ENCODE measurements around the gene SMCO1.

The SMCO1 gene

GRCh38 chr3:196558476-196558875 is 43.3 kb upstream of the SMCO1 start (continued):
- TF ChIP-seq ZFP69B (tag by site-specific recombination; IDR thresholded peaks at IDR 0.05) (no peak), ZNF670 (tag by site-specific recombination; IDR thresholded peaks at IDR 0.05; ENCODE audit: low read depth) (no peak), ZNF248 (tag by site-specific recombination; IDR thresholded peaks at IDR 0.05) (no peak), ZNF76 (tag by site-specific recombination; IDR thresholded peaks at IDR 0.05; ENCODE audit: borderline replicate concordance, low read depth) (no peak), ZNF692 (tag by site-specific recombination; IDR thresholded peaks at IDR 0.05) (no peak), ZBTB11 (tag by site-specific recombination; conservative IDR thresholded peaks at IDR 0.05; ENCODE audit: low read depth) (no peak), ZNF133 (tag by site-specific recombination; IDR thresholded peaks at IDR 0.05) (no peak)

- Histone ChIP-seq H3K36me3 (ENCODE audit: control insufficient read depth in 2 of 2, insufficient read depth in 1 of 2, low read length in 2 of 2) (peaks cover 0 to 21% of the 10 kb centered on the region in 2 experiments; a peak in 2 of 3 replicates), H3K4me3 (ENCODE audit: low read depth, low read length) (no peak overlapping the region), H3K9me3 (ENCODE audit: control insufficient read depth, insufficient read depth, low read depth, low read length) (no peaks in the 10 kb centered on the region), H3K27ac (ENCODE audit: extremely low read depth, low read depth, low read length) (no peak overlapping the region), H3K4me1 (ENCODE audit: control insufficient read depth, insufficient read depth, low read length) (no peaks in the 10 kb centered on the region)
- ChIA-PET POLR2A (no interaction called here), CTCF (no interaction called here)
- no peak for TF ChIP-seq ZNF518A (tag by site-specific recombination; conservative IDR thresholded peaks at IDR 0.05; ENCODE audit: low read depth)
- no peak for TF ChIP-seq ZXDB (tag by site-specific recombination; IDR thresholded peaks at IDR 0.05)
- TF ChIP-seq ZBTB6 (tag by site-specific recombination; IDR thresholded peaks at IDR 0.05) = no peak
- TF ChIP-seq ZNF768 (tag by site-specific recombination; IDR thresholded peaks at IDR 0.05) = no peak
- no peak for TF ChIP-seq ZNF10 (tag by site-specific recombination; IDR thresholded peaks at IDR 0.05)
- TF ChIP-seq ZNF114 (tag by site-specific recombination; IDR thresholded peaks at IDR 0.05) = no peak
- TF ChIP-seq ZNF112 (tag by site-specific recombination; IDR thresholded peaks at IDR 0.05) = no peak
- TF ChIP-seq ZBTB26 (tag by site-specific recombination; optimal IDR thresholded peaks at IDR 0.05) = no peak
- TF ChIP-seq ZNF658 (tag by site-specific recombination; IDR thresholded peaks at IDR 0.05) = no peak
These were observed 42.1 kb upstream of the SMCO1 start for GRCh38 chr3:196557236-196557635.
